Fibroblast of lung (primary cell): ENCODE results near the gene AFAP1L1.

Source experiments
- EZH2 ChIP-seq: IDR thresholded peaks from 2 replicates; pipeline ENCODE4 v1.5.1; 2012; ENCODE audit warnings: low read length, control low read depth, mild to moderate bottlenecking; ENCODE audit errors: missing control alignments
- TF ChIP-seq, protein P1 (sequence below), 2 donors: IDR thresholded peaks in 1 of 2; conservative IDR thresholded peaks in 1 of 2; 1 replicate in 1 of 2; 2 replicates in 1 of 2; pipeline ENCODE4 v1.5.1; 2011 to 2012; ENCODE audit warnings: low read length in 2 of 2, control low read depth in 1 of 2, inconsistent platforms in 1 of 2, low read depth in 1 of 2, mild to moderate bottlenecking in 1 of 2

DNA sequence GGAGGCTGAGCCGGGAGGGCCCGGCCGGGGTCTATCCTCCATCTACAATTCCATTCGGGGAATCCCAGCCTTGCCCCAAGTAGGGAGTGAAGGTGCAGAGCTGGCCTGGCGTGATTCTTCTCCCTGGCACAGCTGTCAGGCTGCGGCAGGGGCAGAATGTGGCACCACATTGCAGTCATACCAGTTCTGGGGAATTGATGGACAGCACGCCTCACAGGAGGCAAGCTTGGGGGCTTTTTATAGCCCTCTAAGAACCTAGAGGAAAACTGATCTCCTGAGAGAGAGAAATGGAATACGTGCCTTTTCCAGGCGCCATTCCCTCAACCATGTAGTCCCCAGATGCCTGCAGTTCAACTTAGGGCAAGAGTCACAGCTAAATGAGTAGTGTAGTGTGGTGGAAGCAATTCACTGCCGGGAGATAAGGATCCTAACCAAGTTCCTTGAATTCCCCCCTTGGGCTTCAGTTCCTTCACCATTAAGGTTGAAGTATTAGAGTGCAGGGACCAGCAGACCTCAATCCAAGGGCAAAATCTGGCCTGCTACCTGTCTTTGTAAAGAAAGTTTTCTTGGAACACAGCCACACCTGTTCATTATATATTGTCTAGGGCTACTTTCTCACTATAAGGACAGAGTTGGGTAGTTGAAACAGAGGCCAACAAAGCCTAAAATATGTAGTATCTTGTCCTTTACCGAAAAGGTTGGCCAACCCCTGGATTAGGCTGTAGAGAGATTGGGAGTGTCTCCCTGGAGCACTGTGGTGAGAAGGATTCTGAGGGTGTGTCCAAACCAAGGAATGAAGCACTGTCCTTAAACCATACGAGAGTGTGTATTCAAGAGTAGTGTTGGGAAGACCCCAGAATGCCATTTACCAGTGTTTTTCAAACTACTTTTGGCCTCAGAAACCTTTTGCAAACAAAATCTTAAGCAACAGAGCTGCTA is 10.6 kb downstream of the AFAP1L1 start:
- TF ChIP-seq, protein P1, sequence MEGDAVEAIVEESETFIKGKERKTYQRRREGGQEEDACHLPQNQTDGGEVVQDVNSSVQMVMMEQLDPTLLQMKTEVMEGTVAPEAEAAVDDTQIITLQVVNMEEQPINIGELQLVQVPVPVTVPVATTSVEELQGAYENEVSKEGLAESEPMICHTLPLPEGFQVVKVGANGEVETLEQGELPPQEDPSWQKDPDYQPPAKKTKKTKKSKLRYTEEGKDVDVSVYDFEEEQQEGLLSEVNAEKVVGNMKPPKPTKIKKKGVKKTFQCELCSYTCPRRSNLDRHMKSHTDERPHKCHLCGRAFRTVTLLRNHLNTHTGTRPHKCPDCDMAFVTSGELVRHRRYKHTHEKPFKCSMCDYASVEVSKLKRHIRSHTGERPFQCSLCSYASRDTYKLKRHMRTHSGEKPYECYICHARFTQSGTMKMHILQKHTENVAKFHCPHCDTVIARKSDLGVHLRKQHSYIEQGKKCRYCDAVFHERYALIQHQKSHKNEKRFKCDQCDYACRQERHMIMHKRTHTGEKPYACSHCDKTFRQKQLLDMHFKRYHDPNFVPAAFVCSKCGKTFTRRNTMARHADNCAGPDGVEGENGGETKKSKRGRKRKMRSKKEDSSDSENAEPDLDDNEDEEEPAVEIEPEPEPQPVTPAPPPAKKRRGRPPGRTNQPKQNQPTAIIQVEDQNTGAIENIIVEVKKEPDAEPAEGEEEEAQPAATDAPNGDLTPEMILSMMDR (conservative IDR thresholded peaks at IDR 0.05 in 1 of 2, IDR thresholded peaks at IDR 0.05 in 1 of 2; ENCODE audit: low read depth in 1 of 2, low read length in 2 of 2): no peak
- TF ChIP-seq EZH2: no peak
